Measurements from ENCODE around the gene WSB1. TPM values are rescaled to one million over a fixed set of nuclear protein-coding genes. Genes with fewer than 3 reads are reported as not detected.

Gene WSB1
- total RNA-seq, 1 experiment from 2014 or later = 157 TPM

DNA sequence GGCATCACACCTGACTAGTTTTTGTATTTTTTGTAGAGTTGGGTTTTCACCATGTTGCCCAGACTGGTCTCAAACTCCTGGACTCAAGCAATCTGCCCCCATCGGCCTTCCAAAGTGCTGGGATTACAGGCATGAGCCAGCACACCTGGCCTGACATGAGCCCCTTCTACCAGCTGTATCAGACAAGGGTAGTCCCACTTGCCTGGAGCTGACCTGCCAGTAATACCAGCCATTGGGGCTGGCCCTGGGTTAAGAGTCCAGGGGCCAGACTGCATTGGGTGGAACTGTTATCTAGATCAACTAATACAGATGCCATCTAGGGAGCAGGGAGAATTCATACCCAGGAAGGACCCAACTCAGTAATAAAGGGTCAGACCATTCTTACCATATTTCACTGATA, 28.1 kb downstream of the WSB1 start:
- Mint-ChIP-seq H3K9me3 (ENCODE audit: unreplicated experiment) (no peaks in the 10 kb centered on the region), H3K36me3 (ENCODE audit: insufficient read depth, unreplicated experiment) (peaks cover 24% of the 10 kb centered on the region), H3K27ac (ENCODE audit: unreplicated experiment) (no peak overlapping the region), H3K4me3 (ENCODE audit: unreplicated experiment) (no peak overlapping the region), H3K27me3 (ENCODE audit: insufficient read depth, unreplicated experiment) (no peaks in the 10 kb centered on the region), H3K4me1 (ENCODE audit: low read depth, unreplicated experiment) (peaks cover 14% of the 10 kb centered on the region)
- no peaks in the 10 kb centered on the region for H3K9me3 ChIP-seq
- H3K4me1 ChIP-seq = no peaks in the 10 kb centered on the region
- no TSS peak for BruUV-seq (replicated peaks)
- H3K27me3 ChIP-seq (replicated peaks; ENCODE audit: control insufficient read depth, insufficient read depth, low read length) = no peaks in the 10 kb centered on the region
- POLR2A ChIA-PET = no interaction called here
- H3K36me3 ChIP-seq (ENCODE audit: control insufficient read depth, insufficient read depth, low read length) = no peaks in the 10 kb centered on the region
- CTCF ChIA-PET = interaction anchor here (0.9 kb wide), 1 partner anchor 85 kb away, joined by 3 read pairs; no protein-coding TSS in a partner anchor
- TF ChIP-seq, protein P1, sequence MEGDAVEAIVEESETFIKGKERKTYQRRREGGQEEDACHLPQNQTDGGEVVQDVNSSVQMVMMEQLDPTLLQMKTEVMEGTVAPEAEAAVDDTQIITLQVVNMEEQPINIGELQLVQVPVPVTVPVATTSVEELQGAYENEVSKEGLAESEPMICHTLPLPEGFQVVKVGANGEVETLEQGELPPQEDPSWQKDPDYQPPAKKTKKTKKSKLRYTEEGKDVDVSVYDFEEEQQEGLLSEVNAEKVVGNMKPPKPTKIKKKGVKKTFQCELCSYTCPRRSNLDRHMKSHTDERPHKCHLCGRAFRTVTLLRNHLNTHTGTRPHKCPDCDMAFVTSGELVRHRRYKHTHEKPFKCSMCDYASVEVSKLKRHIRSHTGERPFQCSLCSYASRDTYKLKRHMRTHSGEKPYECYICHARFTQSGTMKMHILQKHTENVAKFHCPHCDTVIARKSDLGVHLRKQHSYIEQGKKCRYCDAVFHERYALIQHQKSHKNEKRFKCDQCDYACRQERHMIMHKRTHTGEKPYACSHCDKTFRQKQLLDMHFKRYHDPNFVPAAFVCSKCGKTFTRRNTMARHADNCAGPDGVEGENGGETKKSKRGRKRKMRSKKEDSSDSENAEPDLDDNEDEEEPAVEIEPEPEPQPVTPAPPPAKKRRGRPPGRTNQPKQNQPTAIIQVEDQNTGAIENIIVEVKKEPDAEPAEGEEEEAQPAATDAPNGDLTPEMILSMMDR (IDR thresholded peaks at IDR 0.05; ENCODE audit: insufficient read depth in 1 of 2, low read depth in 1 of 2, low read length in 1 of 2, severe bottlenecking in 1 of 2, unreplicated experiment in 1 of 2) = no peak
- H3K4me3 ChIP-seq (ENCODE audit: low read depth, low read length) = no peak overlapping the region
- intact Hi-C loops (cut with micrococcal nuclease; ENCODE audit: unreplicated experiment) = no loop called here
- DNase-seq = no peak

DNA sequence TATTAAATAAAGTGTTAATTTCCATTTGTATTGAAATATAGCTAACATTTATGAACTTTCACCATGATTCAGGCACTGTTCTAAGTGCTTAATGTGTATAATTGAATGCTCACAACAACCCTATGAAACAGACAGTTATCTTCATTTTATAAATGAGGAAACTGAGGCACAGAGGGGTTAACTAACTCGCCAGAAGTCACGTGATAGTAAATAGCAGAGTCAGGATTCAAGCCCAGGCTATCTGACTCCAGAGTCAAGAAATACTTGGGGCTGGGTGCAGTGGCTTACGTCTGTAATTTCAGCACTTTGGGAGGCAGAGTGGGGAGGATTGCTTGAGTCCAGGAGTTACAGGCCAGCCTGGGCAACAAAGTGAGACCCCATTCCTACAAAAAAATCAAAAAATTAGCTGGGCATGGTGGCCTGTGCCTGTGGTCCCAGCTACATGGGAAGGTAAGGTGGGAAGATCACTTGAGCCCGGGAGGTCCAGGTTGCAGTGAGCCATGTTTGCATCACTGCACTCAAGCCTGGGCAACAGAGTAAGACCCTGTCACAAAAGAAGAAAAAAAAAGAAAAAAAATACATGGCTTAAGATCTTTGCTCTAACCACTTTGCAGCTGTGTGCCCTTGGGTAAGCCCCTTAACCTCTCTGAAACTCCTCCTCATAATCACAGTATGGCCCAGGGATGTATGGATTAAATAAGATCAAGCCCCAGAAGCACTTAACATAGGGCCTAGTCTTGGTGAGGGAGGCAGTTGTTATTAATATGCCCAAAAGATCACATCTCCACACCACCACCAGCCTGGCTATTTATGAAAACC, 29.0 kb downstream of the WSB1 start:
- Mint-ChIP-seq H3K36me3 (ENCODE audit: insufficient read depth, unreplicated experiment) (peaks cover 19% of the 10 kb centered on the region), H3K27me3 (ENCODE audit: insufficient read depth, unreplicated experiment) (no peaks in the 10 kb centered on the region), H3K4me3 (ENCODE audit: unreplicated experiment) (no peak overlapping the region), H3K9me3 (ENCODE audit: unreplicated experiment) (no peaks in the 10 kb centered on the region), H3K27ac (ENCODE audit: unreplicated experiment) (no peak overlapping the region), H3K4me1 (ENCODE audit: low read depth, unreplicated experiment) (peaks cover 14% of the 10 kb centered on the region)
- Histone ChIP-seq H3K4me1 (no peaks in the 10 kb centered on the region), H3K9me3 (no peaks in the 10 kb centered on the region), H3K27me3 (replicated peaks; ENCODE audit: control insufficient read depth, insufficient read depth, low read length) (no peaks in the 10 kb centered on the region), H3K4me3 (ENCODE audit: low read depth, low read length) (no peak overlapping the region), H3K36me3 (ENCODE audit: control insufficient read depth, insufficient read depth, low read length) (no peaks in the 10 kb centered on the region)
- intact Hi-C loops (cut with micrococcal nuclease; ENCODE audit: unreplicated experiment) = loop anchor here (1.0 kb wide), 1 partner anchor 9 kb away; no protein-coding TSS in a partner anchor
- ChIA-PET CTCF (interaction anchor here (0.6 to 1.5 kb wide), 4 partner anchors 10 to 86 kb away, joined by 3 to 6 read pairs (median 3); partner anchors contain the start of gene WSB1), POLR2A (no interaction called here)
- no TSS peak for BruUV-seq (replicated peaks)
- TF ChIP-seq, protein P1 (IDR thresholded peaks at IDR 0.05; ENCODE audit: insufficient read depth in 1 of 2, low read depth in 1 of 2, low read length in 1 of 2, severe bottlenecking in 1 of 2, unreplicated experiment in 1 of 2) = no peak
- no peak for DNase-seq

DNA sequence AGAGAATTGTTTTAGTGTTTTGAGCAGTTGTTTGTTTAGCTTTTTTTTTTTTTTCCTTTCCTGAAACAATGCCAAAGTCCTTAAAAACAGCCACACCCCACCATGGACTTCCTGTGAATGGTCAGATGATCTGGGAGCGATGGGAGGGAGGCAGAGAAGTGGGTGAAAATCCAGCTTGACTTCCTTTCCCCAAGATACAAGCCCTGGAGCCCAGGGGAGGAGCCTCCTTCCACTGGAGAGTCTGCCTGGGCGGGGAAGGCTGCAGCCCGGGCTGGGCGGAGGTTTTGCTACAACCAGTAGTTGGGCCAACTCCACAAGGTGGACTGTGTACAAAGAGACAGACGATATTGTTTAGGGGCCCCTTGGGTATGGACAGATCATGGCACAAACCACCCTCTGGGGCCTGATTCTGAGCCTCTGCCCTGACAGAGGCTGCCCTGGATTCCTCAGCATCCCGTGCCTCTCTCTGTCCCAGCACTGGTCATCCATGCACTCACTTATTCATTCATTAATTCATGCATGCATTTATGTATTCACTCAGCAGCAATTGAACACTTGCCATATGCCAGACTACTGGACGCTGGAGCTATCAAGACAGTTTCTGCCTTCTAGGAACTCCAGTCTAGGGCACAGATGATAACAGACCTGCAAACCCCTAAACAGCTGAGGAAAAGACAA, 29.8 kb downstream of the WSB1 start:
- no peaks in the 10 kb centered on the region for H3K9me3 ChIP-seq
- H3K4me1 ChIP-seq = no peaks in the 10 kb centered on the region
- no peak overlapping the region for H3K4me3 Mint-ChIP-seq (ENCODE audit: unreplicated experiment)
- no peaks in the 10 kb centered on the region for H3K9me3 Mint-ChIP-seq (ENCODE audit: unreplicated experiment)
- no peaks in the 10 kb centered on the region for H3K36me3 ChIP-seq (ENCODE audit: control insufficient read depth, insufficient read depth, low read length)
- no peaks in the 10 kb centered on the region for H3K27me3 ChIP-seq (replicated peaks; ENCODE audit: control insufficient read depth, insufficient read depth, low read length)
- CTCF ChIA-PET = interaction anchor here (0.6 to 1.5 kb wide), 4 partner anchors 9 to 87 kb away, joined by 3 to 6 read pairs (median 3); partner anchors contain the start of gene WSB1
- TF ChIP-seq, protein P1 (IDR thresholded peaks at IDR 0.05; ENCODE audit: insufficient read depth in 1 of 2, low read depth in 1 of 2, low read length in 1 of 2, severe bottlenecking in 1 of 2, unreplicated experiment in 1 of 2) = no peak
- H3K4me1 Mint-ChIP-seq (ENCODE audit: low read depth, unreplicated experiment) = peaks cover 14% of the 10 kb centered on the region
- peak; percentile 40 to 71 for DNase-seq
- no peak overlapping the region for H3K4me3 ChIP-seq (ENCODE audit: low read depth, low read length)
- POLR2A ChIA-PET = no interaction called here
- no peak overlapping the region for H3K27ac Mint-ChIP-seq (ENCODE audit: unreplicated experiment)
- peaks cover 11% of the 10 kb centered on the region for H3K36me3 Mint-ChIP-seq (ENCODE audit: insufficient read depth, unreplicated experiment)
- no TSS peak for BruUV-seq (replicated peaks)
- no peaks in the 10 kb centered on the region for H3K27me3 Mint-ChIP-seq (ENCODE audit: insufficient read depth, unreplicated experiment)
- intact Hi-C loops (cut with micrococcal nuclease; ENCODE audit: unreplicated experiment) = loop anchor here (1.0 kb wide), 1 partner anchor 9 kb away; no protein-coding TSS in a partner anchor
